SK-N-SH treated with all-trans-retinoic acid at 6 μM for 48 hours (cell line): ENCODE results near the gene CWF19L2.

ENCODE experiments used
- ATAC-seq: fragments of 200-7000 bp; cut with Tn5 transposase; 3 replicates; pipeline ENCODE4 v1.9.1; 2020; ENCODE audit warnings: mild to moderate bottlenecking, moderate library complexity
- ARNTL ChIP-seq: fragments of 450-650 bp; formaldehyde crosslinking; IDR thresholded peaks from 2 replicates; pipeline ENCODE4 v1.5.0; 2020; ENCODE audit warnings: low read depth, mild to moderate bottlenecking, moderate library complexity, borderline replicate concordance
- BACH2 ChIP-seq: fragments of 250-450 bp; sonication (Bioruptor Pico); IDR thresholded peaks from 2 replicates; pipeline ENCODE4 v1.9.0; 2021; ENCODE audit warnings: mild to moderate bottlenecking, borderline replicate concordance
- CREB5 ChIP-seq: fragments of 250-450 bp; sonication (Bioruptor Pico); IDR thresholded peaks from 2 replicates; pipeline ENCODE4 v1.5.1; 2020; ENCODE audit warnings: low read depth, mild to moderate bottlenecking, moderate library complexity
- CSDC2 ChIP-seq: fragments of 250-450 bp; sonication (Bioruptor Pico); IDR thresholded peaks from 2 replicates; pipeline ENCODE4 v1.5.0; 2020; ENCODE audit warnings: mild to moderate bottlenecking, moderate library complexity
- CSRNP3 ChIP-seq: fragments of 250-450 bp; sonication (Bioruptor Pico); IDR thresholded peaks from 2 replicates; pipeline ENCODE4 v1.5.1; 2021; ENCODE audit warnings: mild to moderate bottlenecking, moderate library complexity
- ESRRG ChIP-seq: fragments of 250-450 bp; sonication (Bioruptor Pico); IDR thresholded peaks from 2 replicates; pipeline ENCODE4 v1.6.1; 2021; ENCODE audit warnings: mild to moderate bottlenecking
- GLIS3 ChIP-seq: fragments of 250-450 bp; sonication (Bioruptor Pico); IDR thresholded peaks from 2 replicates; pipeline ENCODE4 v1.5.0; 2020; ENCODE audit warnings: mild to moderate bottlenecking, moderate library complexity
- ISL1 ChIP-seq: fragments of 250-450 bp; sonication (Bioruptor Pico); IDR thresholded peaks from 2 replicates; pipeline ENCODE4 v2.1.2; 2022; ENCODE audit warnings: mild to moderate bottlenecking, moderate library complexity
- OSR1 ChIP-seq: fragments of 250-450 bp; sonication (Bioruptor Pico); IDR thresholded peaks from 2 replicates; pipeline ENCODE4 v1.8.0; 2022; ENCODE audit warnings: moderate library complexity, mild to moderate bottlenecking, inconsistent platforms
- PATZ1 ChIP-seq: fragments of 250-450 bp; sonication (Bioruptor Pico); IDR thresholded peaks from 2 replicates; pipeline ENCODE4 v1.8.0; 2020; ENCODE audit warnings: mild to moderate bottlenecking, moderate library complexity, borderline replicate concordance
- PPARA ChIP-seq: fragments of 250-450 bp; sonication (Bioruptor Pico); IDR thresholded peaks from 2 replicates; pipeline ENCODE4 v1.5.0; 2020; ENCODE audit warnings: mild to moderate bottlenecking, borderline replicate concordance
- RARB ChIP-seq: fragments of 250-450 bp; sonication (Bioruptor Pico); IDR thresholded peaks from 2 replicates; pipeline ENCODE4 v1.8.0; 2021; ENCODE audit warnings: mild to moderate bottlenecking, moderate library complexity
- SNAI2 ChIP-seq: fragments of 250-450 bp; sonication (Bioruptor Pico); IDR thresholded peaks from 2 replicates; pipeline ENCODE4 v1.5.0; 2020; ENCODE audit warnings: mild to moderate bottlenecking, moderate library complexity
- TCF4 ChIP-seq: fragments of 250-450 bp; sonication (Bioruptor Pico); IDR thresholded peaks from 2 replicates; pipeline ENCODE4 v1.8.0; 2021; ENCODE audit warnings: mild to moderate bottlenecking, moderate library complexity, borderline replicate concordance
- TOX ChIP-seq: fragments of 250-450 bp; sonication (Bioruptor Pico); IDR thresholded peaks from 2 replicates; pipeline ENCODE4 v1.8.0; 2021; ENCODE audit warnings: mild to moderate bottlenecking, moderate library complexity, borderline replicate concordance
- TSHZ2 ChIP-seq: fragments of 250-450 bp; sonication (Bioruptor Pico); IDR thresholded peaks from 2 replicates; pipeline ENCODE4 v1.5.0; 2020; ENCODE audit warnings: mild to moderate bottlenecking, moderate library complexity
- ZC3H10 ChIP-seq: fragments of 250-450 bp; sonication (Bioruptor Pico); IDR thresholded peaks from 2 replicates; pipeline ENCODE4 v1.5.1; 2021; ENCODE audit warnings: mild to moderate bottlenecking, moderate library complexity
- ZFP3 ChIP-seq: fragments of 250-450 bp; sonication (Bioruptor Pico); IDR thresholded peaks from 2 replicates; pipeline ENCODE4 v1.5.0; 2020; ENCODE audit warnings: mild to moderate bottlenecking, moderate library complexity
- ZNF565 ChIP-seq: fragments of 450-650 bp; formaldehyde crosslinking; conservative IDR thresholded peaks from 2 replicates; pipeline ENCODE4 v1.5.0; 2020; ENCODE audit warnings: low read depth, mild to moderate bottlenecking, moderate library complexity
- ZNF70 ChIP-seq: fragments of 450-650 bp; formaldehyde crosslinking; IDR thresholded peaks from 2 replicates; pipeline ENCODE4 v1.5.0; 2020; ENCODE audit warnings: mild to moderate bottlenecking, moderate library complexity

CWF19L2 gene

GRCh38 chr11:107372439-107372838, 85.2 kb downstream of the CWF19L2 start:
- TF ChIP-seq ESRRG (CRISPR knock-in tag), result no peak
- TF ChIP-seq CSDC2 (CRISPR knock-in tag), result no peak
- no peak for ATAC-seq

- ATAC-seq, result no peak
- TF ChIP-seq TCF4 (CRISPR knock-in tag) (no peak), ISL1 (CRISPR knock-in tag) (peak; percentile 15; the same call in 1 of the 2 replicates)
- TF ChIP-seq, all 23 proteins: peak for 1
Observed at GRCh38 chr11:107370390-107370789, 87.2 kb downstream of the CWF19L2 start.

GRCh38 chr11:107359701-107360100, 97.9 kb downstream of the CWF19L2 start:
- TF ChIP-seq BACH2 (CRISPR knock-in tag), result no peak
- TF ChIP-seq OSR1 (CRISPR knock-in tag), result no peak
- no peak for TF ChIP-seq PATZ1
- TF ChIP-seq TOX (CRISPR knock-in tag), result no peak
- TF ChIP-seq CREB5 (CRISPR knock-in tag), result no peak
- no peak for TF ChIP-seq ESRRG (CRISPR knock-in tag)
- TF ChIP-seq ISL1 (CRISPR knock-in tag), result no peak
- TF ChIP-seq ZNF70, result no peak
- TF ChIP-seq PPARA (CRISPR knock-in tag), result no peak
- no peak for TF ChIP-seq ARNTL (CRISPR knock-in tag)
- TF ChIP-seq TSHZ2 (CRISPR knock-in tag), result no peak
- ATAC-seq, result no peak

- TF ChIP-seq ZNF565 (no peak), CSRNP3 (CRISPR knock-in tag) (no peak), PPARA (CRISPR knock-in tag) (no peak), SNAI2 (no peak), OSR1 (CRISPR knock-in tag) (no peak), RARB (no peak), PATZ1 (no peak), ZC3H10 (no peak), TSHZ2 (CRISPR knock-in tag) (no peak), ZFP3 (CRISPR knock-in tag) (no peak), CREB5 (CRISPR knock-in tag) (no peak), GLIS3 (CRISPR knock-in tag) (no peak)
- ATAC-seq, result no peak
Observed at GRCh38 chr11:107357877-107358276, 99.7 kb downstream of the CWF19L2 start.
